ENCODE measurements around the gene MFSD12. TPM values are rescaled to one million over a fixed set of nuclear protein-coding genes. Genes with fewer than 3 reads are reported as not detected.
A peak's percentile ranks its signal among the peaks of the same experiment; 100 is the strongest.

Gene MFSD12
- 83.4 and 112 TPM in 2 replicates for total RNA-seq (2012; rRNA removed)

DNA sequence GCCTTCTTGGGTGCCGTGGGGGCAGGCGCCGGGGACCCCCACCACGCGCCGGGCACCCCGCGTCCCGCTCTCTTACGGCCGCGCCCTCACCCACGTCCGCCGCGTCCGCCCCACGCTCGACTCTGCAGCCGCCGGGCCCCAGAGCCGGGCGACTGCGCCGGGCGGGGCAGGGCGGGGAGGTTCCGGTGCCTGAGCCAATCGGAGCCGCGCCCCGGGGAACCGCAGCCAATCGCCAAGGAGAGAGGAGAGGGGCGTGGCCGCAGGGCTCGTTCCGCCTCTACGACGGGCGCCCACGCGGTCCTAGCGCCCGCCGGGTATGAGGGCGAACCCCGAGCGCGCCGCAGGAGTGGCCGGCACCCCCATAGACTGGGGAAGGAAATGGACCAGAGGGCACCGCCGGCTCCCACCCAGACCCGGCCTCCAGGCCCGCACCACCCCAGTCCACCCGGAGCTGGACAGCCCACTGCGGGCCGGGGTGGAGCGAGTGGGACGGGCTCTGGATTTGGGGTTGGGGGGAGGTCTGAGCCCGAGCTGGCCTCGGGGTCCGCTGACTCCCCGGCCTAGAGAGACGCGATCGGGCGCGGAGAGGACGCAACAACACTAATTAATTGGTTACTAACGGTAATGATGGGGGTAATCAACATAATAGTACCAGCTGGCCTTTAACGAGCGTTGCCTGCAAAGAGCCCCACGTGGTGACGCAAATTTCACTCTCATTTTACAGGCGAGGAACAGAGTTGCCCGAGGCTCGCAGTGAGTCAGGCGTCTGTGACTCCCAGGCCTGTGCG lies at the start of gene MFSD12:
Gene MFSD12 (minus strand): TSS at position 126 of the 788 bp plus-strand sequence. CDS start 183 bp downstream, outside the sequence.
- peaks cover 18% of the 10 kb centered on the region for H3K4me1 ChIP-seq (ENCODE audit: control insufficient read depth, insufficient read depth, low read length)
- no peaks in the 10 kb centered on the region for H3K9me3 ChIP-seq (replicated peaks; ENCODE audit: low read length)
- H3K4me2 ChIP-seq (ENCODE audit: low read length) = peak within 1 kb of the TSS; percentile 99

GRCh38 chr19:3606690-3607289 lies 49.4 kb upstream of the MFSD12 start, which contains the start of gene TBXA2R:
TBXA2R (minus strand) TSS chr19:3606875; CDS start chr19:3600634, 6,241 bp downstream.
- Histone ChIP-seq H3K4me2 (ENCODE audit: low read length) (peak within 1 kb of the TSS; percentile 81), H3K4me3 (ENCODE audit: low read length) (peak within 1 kb of the TSS; percentile 71), H3K36me3 (ENCODE audit: insufficient read depth, low read length) (peaks cover 9% of the 10 kb centered on the region), H3K27me3 (ENCODE audit: control insufficient read depth, insufficient read depth, low read length) (no peaks in the 10 kb centered on the region), H3K9me3 (replicated peaks; ENCODE audit: low read length) (no peaks in the 10 kb centered on the region), H3K9ac (ENCODE audit: low read depth, low read length) (peak within 1 kb of the TSS; percentile 78), H3K4me1 (ENCODE audit: control insufficient read depth, insufficient read depth, low read length) (peaks cover 23% of the 10 kb centered on the region)

More for the DNA sequence above, at the start of gene MFSD12:
- Histone ChIP-seq H3K4me3 (ENCODE audit: low read length) (peak within 1 kb of the TSS; percentile 77), H3K27me3 (ENCODE audit: control insufficient read depth, insufficient read depth, low read length) (no peaks in the 10 kb centered on the region), H3K9ac (ENCODE audit: low read depth, low read length) (peak within 1 kb of the TSS; percentile 80), H3K36me3 (ENCODE audit: insufficient read depth, low read length) (no peaks in the 10 kb centered on the region)

DNA sequence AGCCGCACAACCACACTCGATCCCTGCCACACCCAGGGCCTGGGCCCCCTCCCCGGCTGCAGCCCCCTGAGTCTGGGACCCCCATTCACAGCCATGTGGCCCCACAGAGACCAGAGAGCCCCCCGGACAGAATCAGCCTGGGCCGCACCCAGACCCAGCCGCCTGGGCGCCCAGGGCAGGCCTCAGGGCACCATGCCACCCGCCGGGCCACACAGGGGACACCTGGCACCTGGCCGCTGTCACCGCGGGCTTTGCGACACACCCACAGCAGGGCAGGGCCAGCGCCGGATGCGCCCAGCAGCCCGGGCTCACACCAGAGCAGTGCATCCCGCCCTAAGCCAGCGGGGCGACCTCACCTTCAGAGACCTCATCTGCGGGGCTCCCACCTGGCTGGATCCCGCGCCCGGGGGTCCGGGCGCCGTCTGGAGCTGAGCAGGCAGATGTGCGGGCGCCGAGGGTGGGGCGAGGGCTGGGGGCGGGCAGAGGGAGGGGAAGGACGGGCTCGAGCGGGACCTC lies 48.8 kb upstream of the MFSD12 start:
- Histone ChIP-seq H3K9me3 (replicated peaks; ENCODE audit: low read length) (no peaks in the 10 kb centered on the region), H3K4me1 (ENCODE audit: control insufficient read depth, insufficient read depth, low read length) (peaks cover 23% of the 10 kb centered on the region), H3K36me3 (ENCODE audit: insufficient read depth, low read length) (peaks cover 3% of the 10 kb centered on the region), H3K27me3 (ENCODE audit: control insufficient read depth, insufficient read depth, low read length) (no peaks in the 10 kb centered on the region), H3K4me2 (ENCODE audit: low read length) (peak overlapping the region; percentile 81), H3K4me3 (ENCODE audit: low read length) (peak overlapping the region; percentile 71), H3K9ac (ENCODE audit: low read depth, low read length) (peak overlapping the region; percentile 78)

- Histone ChIP-seq H3K9ac (ENCODE audit: low read depth, low read length) (peak overlapping the region; percentile 0), H3K9me3 (replicated peaks; ENCODE audit: low read length) (no peaks in the 10 kb centered on the region), H3K36me3 (ENCODE audit: insufficient read depth, low read length) (no peaks in the 10 kb centered on the region), H3K4me1 (ENCODE audit: control insufficient read depth, insufficient read depth, low read length) (peaks cover 23% of the 10 kb centered on the region), H3K4me2 (ENCODE audit: low read length) (peak overlapping the region; percentile 81), H3K4me3 (ENCODE audit: low read length) (peak overlapping the region; percentile 71), H3K27me3 (ENCODE audit: control insufficient read depth, insufficient read depth, low read length) (no peaks in the 10 kb centered on the region)
Observed at GRCh38 chr19:3605770-3606169, 48.4 kb upstream of the MFSD12 start.

GRCh38 chr19:3605361-3605760 lies 48.0 kb upstream of the MFSD12 start:
- H3K4me3 ChIP-seq (ENCODE audit: low read length) = no peak overlapping the region
- no peaks in the 10 kb centered on the region for H3K36me3 ChIP-seq (ENCODE audit: insufficient read depth, low read length)
- H3K27me3 ChIP-seq (ENCODE audit: control insufficient read depth, insufficient read depth, low read length) = no peaks in the 10 kb centered on the region
- H3K4me1 ChIP-seq (ENCODE audit: control insufficient read depth, insufficient read depth, low read length) = peaks cover 23% of the 10 kb centered on the region
- no peaks in the 10 kb centered on the region for H3K9me3 ChIP-seq (replicated peaks; ENCODE audit: low read length)
- H3K4me2 ChIP-seq (ENCODE audit: low read length) = peak overlapping the region; percentile 81
- H3K9ac ChIP-seq (ENCODE audit: low read depth, low read length) = no peak overlapping the region

DNA sequence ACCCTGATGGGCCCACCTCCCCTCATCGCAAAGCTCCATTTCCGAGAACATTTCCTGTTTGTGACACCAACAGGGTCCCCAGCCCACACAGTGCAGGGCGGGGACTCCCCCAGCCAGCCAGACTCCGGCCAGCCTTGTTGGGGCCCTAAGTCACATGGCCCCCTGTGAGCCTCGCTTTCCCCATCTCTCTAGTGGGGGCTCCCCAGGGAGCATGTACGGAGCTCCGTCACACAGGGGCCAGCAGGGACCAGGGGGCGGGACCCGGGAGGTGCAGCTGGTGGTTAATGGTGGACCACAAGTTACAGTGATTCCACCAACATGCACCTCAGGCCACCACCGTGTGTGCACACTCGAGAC lies 47.6 kb upstream of the MFSD12 start:
- Histone ChIP-seq H3K27me3 (ENCODE audit: control insufficient read depth, insufficient read depth, low read length) (no peaks in the 10 kb centered on the region), H3K9me3 (replicated peaks; ENCODE audit: low read length) (no peaks in the 10 kb centered on the region), H3K4me1 (ENCODE audit: control insufficient read depth, insufficient read depth, low read length) (peaks cover 23% of the 10 kb centered on the region), H3K4me2 (ENCODE audit: low read length) (no peak overlapping the region), H3K4me3 (ENCODE audit: low read length) (no peak overlapping the region), H3K36me3 (ENCODE audit: insufficient read depth, low read length) (no peaks in the 10 kb centered on the region), H3K9ac (ENCODE audit: low read depth, low read length) (no peak overlapping the region)

DNA sequence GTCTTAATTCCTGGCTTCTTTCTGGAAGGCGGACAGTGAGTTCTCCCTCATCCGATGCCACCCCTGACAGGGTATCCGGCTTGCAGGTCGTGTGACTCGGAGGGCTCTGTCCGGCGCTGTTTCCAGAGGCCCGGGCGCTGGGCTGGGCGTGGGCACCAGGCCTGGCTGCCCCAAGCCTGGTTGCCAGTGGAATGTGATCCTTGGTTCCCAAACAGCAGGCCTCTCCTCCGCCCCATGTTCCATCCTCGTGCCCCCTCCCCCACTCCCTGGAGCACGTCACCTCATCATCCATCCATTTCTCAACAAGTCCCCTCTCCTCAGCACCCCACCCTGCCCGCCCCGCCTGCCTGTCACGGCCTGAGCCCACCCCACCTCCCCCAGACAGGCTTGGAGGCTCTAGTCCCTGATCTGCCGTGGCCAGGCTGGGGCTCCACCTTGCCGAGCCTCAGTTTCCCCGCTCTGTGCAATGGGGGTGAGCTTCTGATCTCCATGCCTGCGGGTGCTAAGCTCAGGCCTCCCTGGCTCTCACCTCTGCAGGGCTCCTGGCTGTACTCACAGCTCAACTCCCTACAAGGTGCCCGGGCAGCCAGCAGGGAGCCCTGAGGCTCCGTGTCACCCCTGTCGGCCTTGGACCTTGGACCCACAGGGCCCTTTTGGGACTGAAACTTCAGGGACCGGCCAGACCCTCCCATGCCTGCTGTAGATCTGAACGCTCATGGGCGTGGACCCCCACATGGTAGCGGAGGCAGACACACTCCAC lies 47.0 kb upstream of the MFSD12 start:
- Histone ChIP-seq H3K27me3 (ENCODE audit: control insufficient read depth, insufficient read depth, low read length) (no peaks in the 10 kb centered on the region), H3K36me3 (ENCODE audit: insufficient read depth, low read length) (no peaks in the 10 kb centered on the region), H3K4me2 (ENCODE audit: low read length) (no peak overlapping the region), H3K4me3 (ENCODE audit: low read length) (no peak overlapping the region), H3K9me3 (replicated peaks; ENCODE audit: low read length) (no peaks in the 10 kb centered on the region), H3K4me1 (ENCODE audit: control insufficient read depth, insufficient read depth, low read length) (peaks cover 23% of the 10 kb centered on the region), H3K9ac (ENCODE audit: low read depth, low read length) (no peak overlapping the region)

DNA sequence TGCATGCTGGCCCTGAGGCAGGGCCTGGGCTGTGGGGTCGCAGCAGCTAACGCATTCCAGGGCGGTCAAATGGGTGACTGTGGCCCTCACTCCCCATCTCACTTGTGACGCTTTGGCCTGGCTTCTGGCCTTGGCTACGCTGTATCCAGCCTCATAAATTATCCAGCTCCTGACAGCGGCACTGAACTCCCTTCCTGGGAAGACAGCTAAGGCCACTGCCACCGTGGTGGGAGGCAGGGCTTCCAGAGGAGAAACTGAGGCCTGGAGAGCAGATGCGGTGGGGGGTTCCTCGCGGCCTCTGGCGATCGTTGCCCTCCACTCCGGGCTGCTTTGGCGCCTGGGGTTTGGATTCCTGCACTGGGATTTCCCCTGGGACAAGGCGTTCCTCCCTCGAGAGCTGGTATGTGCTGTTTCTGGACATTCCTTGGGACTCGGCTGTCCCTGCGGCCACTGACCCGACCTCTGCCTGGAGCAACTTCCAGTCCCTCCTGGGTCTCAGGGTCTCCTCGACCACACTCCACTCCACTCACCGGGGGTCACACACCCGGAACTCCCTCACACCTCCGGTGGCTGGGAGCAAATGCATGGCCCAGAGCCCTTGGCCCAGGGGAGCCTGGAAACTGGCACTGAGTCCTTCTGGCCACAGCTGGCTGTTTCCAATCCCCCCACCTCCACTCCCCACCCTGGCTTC lies 45.9 kb upstream of the MFSD12 start:
- no peak overlapping the region for H3K9ac ChIP-seq (ENCODE audit: low read depth, low read length)
- no peaks in the 10 kb centered on the region for H3K27me3 ChIP-seq (ENCODE audit: control insufficient read depth, insufficient read depth, low read length)
- no peaks in the 10 kb centered on the region for H3K9me3 ChIP-seq (replicated peaks; ENCODE audit: low read length)
- no peaks in the 10 kb centered on the region for H3K36me3 ChIP-seq (ENCODE audit: insufficient read depth, low read length)
- no peak overlapping the region for H3K4me2 ChIP-seq (ENCODE audit: low read length)
- peaks cover 23% of the 10 kb centered on the region for H3K4me1 ChIP-seq (ENCODE audit: control insufficient read depth, insufficient read depth, low read length)
- no peak overlapping the region for H3K4me3 ChIP-seq (ENCODE audit: low read length)

- H3K9me3 ChIP-seq (replicated peaks; ENCODE audit: low read length) = no peaks in the 10 kb centered on the region
- H3K9ac ChIP-seq (ENCODE audit: low read depth, low read length) = no peak overlapping the region
- H3K36me3 ChIP-seq (ENCODE audit: insufficient read depth, low read length) = no peaks in the 10 kb centered on the region
- no peak overlapping the region for H3K4me2 ChIP-seq (ENCODE audit: low read length)
- H3K4me1 ChIP-seq (ENCODE audit: control insufficient read depth, insufficient read depth, low read length) = peaks cover 8% of the 10 kb centered on the region
- no peaks in the 10 kb centered on the region for H3K27me3 ChIP-seq (ENCODE audit: control insufficient read depth, insufficient read depth, low read length)
- H3K4me3 ChIP-seq (ENCODE audit: low read length) = no peak overlapping the region
Observed at GRCh38 chr19:3601021-3601420, 43.6 kb upstream of the MFSD12 start.

- H3K9ac ChIP-seq (ENCODE audit: low read depth, low read length) = no peak overlapping the region
- no peak overlapping the region for H3K4me3 ChIP-seq (ENCODE audit: low read length)
- H3K36me3 ChIP-seq (ENCODE audit: insufficient read depth, low read length) = no peaks in the 10 kb centered on the region
- peaks cover 6% of the 10 kb centered on the region for H3K4me1 ChIP-seq (ENCODE audit: control insufficient read depth, insufficient read depth, low read length)
- no peaks in the 10 kb centered on the region for H3K9me3 ChIP-seq (replicated peaks; ENCODE audit: low read length)
- no peaks in the 10 kb centered on the region for H3K27me3 ChIP-seq (ENCODE audit: control insufficient read depth, insufficient read depth, low read length)
- H3K4me2 ChIP-seq (ENCODE audit: low read length) = no peak overlapping the region
Observed at GRCh38 chr19:3599776-3600187, 42.4 kb upstream of the MFSD12 start.

Measured in skeletal muscle satellite cell (primary cell).